Measurements from ENCODE around the gene GTF3C2. TPM values are rescaled to one million over a fixed set of nuclear protein-coding genes. Genes with fewer than 3 reads are reported as not detected.

GTF3C2 gene
- total RNA-seq, 4 donors from 2014 or later: 54.3 to 125 (median 62.9) TPM

DNA sequence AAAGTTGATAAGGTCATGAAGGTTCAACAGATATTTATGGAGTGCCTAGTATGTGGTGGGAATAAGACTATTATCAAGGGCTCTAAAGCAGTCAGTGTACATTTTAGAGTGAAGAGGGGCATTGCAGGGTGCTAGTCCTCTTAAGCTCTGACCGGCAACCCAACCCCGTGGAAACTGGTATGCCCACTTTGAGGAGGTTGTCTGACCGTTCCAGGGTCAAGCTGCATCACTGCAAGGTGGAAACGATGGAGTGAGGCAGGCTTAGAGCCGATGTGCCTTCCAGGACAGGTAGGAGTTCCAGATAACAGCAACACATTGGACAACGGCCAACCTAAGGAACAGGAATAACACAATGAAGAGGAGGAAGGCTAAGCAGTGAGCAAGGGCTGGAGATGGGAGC is 46.9 kb downstream of the GTF3C2 start:
- TF ChIP-seq, protein P1, sequence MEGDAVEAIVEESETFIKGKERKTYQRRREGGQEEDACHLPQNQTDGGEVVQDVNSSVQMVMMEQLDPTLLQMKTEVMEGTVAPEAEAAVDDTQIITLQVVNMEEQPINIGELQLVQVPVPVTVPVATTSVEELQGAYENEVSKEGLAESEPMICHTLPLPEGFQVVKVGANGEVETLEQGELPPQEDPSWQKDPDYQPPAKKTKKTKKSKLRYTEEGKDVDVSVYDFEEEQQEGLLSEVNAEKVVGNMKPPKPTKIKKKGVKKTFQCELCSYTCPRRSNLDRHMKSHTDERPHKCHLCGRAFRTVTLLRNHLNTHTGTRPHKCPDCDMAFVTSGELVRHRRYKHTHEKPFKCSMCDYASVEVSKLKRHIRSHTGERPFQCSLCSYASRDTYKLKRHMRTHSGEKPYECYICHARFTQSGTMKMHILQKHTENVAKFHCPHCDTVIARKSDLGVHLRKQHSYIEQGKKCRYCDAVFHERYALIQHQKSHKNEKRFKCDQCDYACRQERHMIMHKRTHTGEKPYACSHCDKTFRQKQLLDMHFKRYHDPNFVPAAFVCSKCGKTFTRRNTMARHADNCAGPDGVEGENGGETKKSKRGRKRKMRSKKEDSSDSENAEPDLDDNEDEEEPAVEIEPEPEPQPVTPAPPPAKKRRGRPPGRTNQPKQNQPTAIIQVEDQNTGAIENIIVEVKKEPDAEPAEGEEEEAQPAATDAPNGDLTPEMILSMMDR (IDR thresholded peaks at IDR 0.05): no peak
- no peak for TF ChIP-seq POLR2A (IDR thresholded peaks at IDR 0.05)
- intact Hi-C loops (cut with DNase I; ENCODE audit: low total_unique reads): no loop called here
- 86 to 96% methylated on average over 6 of the region's 6 CpGs for WGBS, 2 donors
- H3K4me3 ChIP-seq (ENCODE audit: low read depth, poor library complexity, severe bottlenecking): no peak overlapping the region
- DNase-seq (ENCODE audit: low spot score in 2 of 2): no peak

DNA sequence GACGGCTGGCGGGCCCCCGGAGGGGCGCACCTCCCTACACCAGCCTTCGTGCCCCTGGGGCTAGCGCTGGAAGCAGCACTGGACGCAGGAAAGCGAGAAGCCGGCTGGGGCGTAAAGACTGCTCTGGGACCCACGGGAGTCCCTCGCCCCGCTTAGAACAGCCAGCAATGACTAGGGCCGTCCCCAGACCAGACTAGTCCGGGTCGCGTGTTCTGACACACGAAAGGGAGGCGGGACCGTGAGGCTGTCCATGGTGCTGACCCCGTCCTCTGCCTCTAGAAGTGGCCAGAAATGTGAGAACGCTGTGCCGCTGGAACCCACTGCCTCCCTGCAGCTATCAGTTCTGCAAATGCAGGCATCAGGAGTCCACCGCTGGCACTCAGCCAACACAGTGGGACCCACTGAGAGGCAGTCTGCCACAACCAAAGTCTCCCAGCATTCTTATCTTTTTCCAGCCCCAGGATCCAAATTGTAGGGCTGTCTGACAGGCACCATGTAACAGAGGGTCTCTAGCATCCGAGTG is 48.1 kb downstream of the GTF3C2 start, which contains the start of gene UCN:
Gene UCN, minus strand, starts transcription at position 87 of the 523 bp plus-strand sequence. CDS start 550 bp downstream, outside the sequence.
- intact Hi-C loops (cut with DNase I; ENCODE audit: low total_unique reads): no loop called here
- WGBS, 2 donors: 57 to 69% methylated on average over 12 to 24 of the region's 25 CpGs
- no peak within 1 kb of the TSS for H3K4me3 ChIP-seq (ENCODE audit: low read depth, poor library complexity, severe bottlenecking)
- no peak for DNase-seq (ENCODE audit: low spot score in 2 of 2)
- TF ChIP-seq, protein P1 (IDR thresholded peaks at IDR 0.05): no peak
- no peak for TF ChIP-seq POLR2A (IDR thresholded peaks at IDR 0.05)

DNA sequence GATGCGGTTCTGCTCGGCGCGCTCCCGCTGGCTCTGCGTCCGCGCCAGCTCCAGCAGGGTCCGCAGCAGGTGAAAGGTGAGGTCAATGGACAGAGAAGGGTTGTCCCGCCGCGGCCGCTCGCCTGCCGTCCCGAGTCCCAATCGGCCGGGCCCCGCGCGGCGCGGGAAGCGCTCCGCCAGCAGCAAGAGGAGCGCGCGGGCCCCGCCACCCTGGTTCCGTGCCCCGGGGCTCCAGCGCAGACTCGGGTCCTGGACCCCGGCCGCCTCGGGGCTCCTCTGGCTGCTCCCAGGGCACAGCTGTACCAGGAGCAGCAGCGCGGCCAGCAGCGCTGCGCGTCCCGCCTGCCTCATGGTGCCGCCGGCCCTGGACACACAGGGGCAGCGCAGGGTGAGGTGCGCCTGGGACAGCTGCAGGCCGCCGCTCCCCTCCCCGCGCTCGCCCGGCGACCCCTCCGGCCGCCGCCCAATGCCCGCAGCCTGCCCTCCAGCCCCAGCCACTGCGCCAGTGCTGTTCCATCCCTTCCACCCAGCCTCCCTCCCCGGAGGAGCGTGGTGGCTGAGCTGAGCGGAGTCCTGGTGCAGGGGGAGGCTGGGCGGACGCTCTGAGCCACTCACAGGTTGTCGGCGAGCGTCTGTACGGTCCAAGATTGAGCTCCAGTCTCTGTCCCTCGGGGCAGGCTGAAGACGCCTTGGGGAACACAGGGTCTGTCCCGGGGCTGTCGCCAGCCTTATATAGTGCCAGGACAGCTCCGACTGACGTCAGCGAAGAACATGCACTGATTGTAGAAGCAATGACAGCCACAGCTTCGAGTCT is 48.8 kb downstream of the GTF3C2 start:
- intact Hi-C loops (cut with DNase I; ENCODE audit: low total_unique reads): no loop called here
- no peak overlapping the region for H3K4me3 ChIP-seq (ENCODE audit: low read depth, poor library complexity, severe bottlenecking)
- DNase-seq (ENCODE audit: low spot score in 2 of 2): no peak
- TF ChIP-seq, protein P1 (IDR thresholded peaks at IDR 0.05): no peak
- TF ChIP-seq POLR2A (IDR thresholded peaks at IDR 0.05): no peak
- 12 to 17% methylated on average over 43 to 46 of the region's 75 CpGs for WGBS, 2 donors

DNA sequence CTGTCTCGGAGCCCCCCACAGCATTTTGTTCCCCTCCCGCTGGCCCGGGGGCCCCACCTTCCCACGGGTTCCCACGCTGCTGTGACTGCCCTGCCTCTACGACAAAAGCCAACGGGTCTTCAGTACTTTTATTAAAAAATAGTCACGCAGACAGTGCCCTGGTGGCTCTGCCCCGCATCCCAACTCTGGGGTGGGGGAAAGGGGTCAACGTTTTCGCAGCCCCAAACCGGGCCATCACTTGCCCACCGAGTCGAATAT is 49.3 kb downstream of the GTF3C2 start:
- 8 to 20% methylated on average over 10 to 13 of the region's 14 CpGs for WGBS, 2 donors

DNA sequence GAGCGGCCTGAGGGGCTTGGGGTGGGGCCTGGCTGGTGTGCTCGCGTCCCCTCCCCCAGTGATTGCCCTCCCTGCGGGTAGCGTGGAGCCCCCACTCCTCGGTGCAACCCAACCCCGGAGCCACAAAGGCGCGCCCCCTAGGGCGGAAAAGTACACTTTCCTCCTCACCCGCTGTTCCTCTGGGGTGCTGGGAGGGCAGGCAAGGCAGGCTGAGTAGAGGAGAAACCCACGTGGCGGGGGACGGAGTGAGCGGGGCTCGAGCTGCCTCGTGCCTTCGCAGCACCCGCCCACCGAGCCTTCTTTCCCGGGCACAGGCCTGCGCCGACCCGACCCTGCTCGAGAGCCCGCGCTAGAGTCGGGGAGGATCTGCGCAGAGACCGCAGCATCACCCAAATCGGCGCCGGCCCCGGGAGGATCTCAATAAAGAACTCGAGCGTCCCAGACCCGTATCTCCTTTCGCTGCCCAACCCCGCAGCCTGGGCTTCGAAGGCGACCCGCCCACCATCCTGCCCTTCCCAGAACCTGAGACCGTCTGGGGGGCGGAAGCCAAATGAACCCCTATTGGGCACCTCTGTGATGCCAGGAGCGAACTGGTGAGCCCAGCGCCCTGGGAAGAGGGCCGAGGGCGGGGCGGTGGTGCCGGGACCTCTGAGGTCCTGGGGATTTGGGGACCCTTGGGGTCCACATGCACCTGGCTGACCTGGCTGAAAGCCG is 49.8 kb downstream of the GTF3C2 start:
- intact Hi-C loops (cut with DNase I; ENCODE audit: low total_unique reads): no loop called here
- WGBS, 2 donors: 5 to 6% methylated on average over 21 to 39 of the region's 51 CpGs
- no peak for TF ChIP-seq POLR2A (IDR thresholded peaks at IDR 0.05)
- DNase-seq (ENCODE audit: low spot score in 2 of 2): no peak
- no peak overlapping the region for H3K4me3 ChIP-seq (ENCODE audit: low read depth, poor library complexity, severe bottlenecking)

More for the DNA sequence above, 49.3 kb downstream of the GTF3C2 start:
- intact Hi-C loops (cut with DNase I; ENCODE audit: low total_unique reads): no loop called here
- no peak for DNase-seq (ENCODE audit: low spot score in 2 of 2)
- TF ChIP-seq, protein P1 (IDR thresholded peaks at IDR 0.05): no peak
- TF ChIP-seq POLR2A (IDR thresholded peaks at IDR 0.05): no peak
- no peak overlapping the region for H3K4me3 ChIP-seq (ENCODE audit: low read depth, poor library complexity, severe bottlenecking)

DNA sequence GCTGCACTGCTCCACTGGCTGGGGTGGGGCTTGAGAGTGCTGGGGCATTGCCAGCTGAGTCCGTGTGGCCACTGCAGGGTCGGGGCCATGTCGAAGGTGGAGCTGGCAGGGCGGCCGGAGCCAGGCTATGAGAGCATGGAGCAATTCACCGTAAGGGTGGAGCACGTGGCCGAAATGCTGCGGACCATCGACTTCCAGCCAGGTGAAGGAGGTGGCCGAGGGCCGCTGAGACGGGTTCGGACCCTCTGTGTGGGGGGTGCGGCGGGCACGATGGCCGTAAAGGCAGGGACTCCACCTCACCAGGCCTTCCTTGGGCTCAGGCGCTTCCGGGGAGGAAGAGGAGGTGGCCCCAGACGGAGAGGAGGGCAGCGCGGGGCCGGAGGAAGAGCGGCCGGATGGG is 50.4 kb downstream of the GTF3C2 start:
- no peak overlapping the region for H3K4me3 ChIP-seq (ENCODE audit: low read depth, poor library complexity, severe bottlenecking)
- intact Hi-C loops (cut with DNase I; ENCODE audit: low total_unique reads): no loop called here
- TF ChIP-seq, protein P1 (IDR thresholded peaks at IDR 0.05): no peak
- TF ChIP-seq POLR2A (IDR thresholded peaks at IDR 0.05): no peak
- DNase-seq (ENCODE audit: low spot score in 2 of 2): no peak
- 35 to 36% methylated on average over 26 of the region's 26 CpGs for WGBS, 2 donors
